IPS DF 6.9 (cell line): Measurements from ENCODE around the gene MGMT.

Source experiments
- DNase-seq: peaks from one replicate; pipeline ENCODE4 v3.0.0-alpha.2; 2013; ENCODE audit warnings: low read depth, low spot score
- H3K27ac ChIP-seq: one replicate; pipeline ENCODE4 v1.5.1; 2013; ENCODE audit warnings: low read length, control low read depth
- H3K27me3 ChIP-seq: 2 replicates; pipeline ENCODE4 v1.6.1; 2013; ENCODE audit warnings: mild to moderate bottlenecking, low read length; ENCODE audit not compliant: control insufficient read depth, insufficient read depth
- H3K36me3 ChIP-seq: 2 replicates; pipeline ENCODE4 v1.6.1; 2013; ENCODE audit warnings: low read length; ENCODE audit not compliant: control insufficient read depth, insufficient read depth
- H3K4me1 ChIP-seq: 2 replicates; pipeline ENCODE4 v1.6.1; 2013; ENCODE audit warnings: low read length; ENCODE audit not compliant: control insufficient read depth, insufficient read depth
- H3K4me3 ChIP-seq: 2 replicates; pipeline ENCODE4 v1.5.1; 2013; ENCODE audit warnings: mild to moderate bottlenecking, low read length
- H3K9me3 ChIP-seq: 2 replicates; pipeline ENCODE4 v1.6.1; 2013; ENCODE audit warnings: low read length, inconsistent platforms; ENCODE audit not compliant: control insufficient read depth, insufficient read depth
- WGBS: extraction: QIAGEN DNeasy Blood & Tissue Kit; methylation state at CpG from one replicate; pipeline ENCODE4 v1.1.7; 2013; ENCODE audit warnings: mixed read lengths, missing lambda C conversion rate; ENCODE audit not compliant: insufficient read length, insufficient coverage; 5-methylcytosine and 5-hydroxymethylcytosine counted together

MGMT gene

GRCh38 chr10:129741978-129742741 lies 275.1 kb downstream of the MGMT start:
- no CpG with 5 or more reads among the region's 19 CpGs for WGBS
- DNase-seq: no peak
- no peak overlapping the region for H3K27ac ChIP-seq
- H3K9me3 ChIP-seq: no peaks in the 10 kb centered on the region
- no peaks in the 10 kb centered on the region; the same call in 1 of the 2 replicates for H3K36me3 ChIP-seq
- H3K27me3 ChIP-seq: no peaks in the 10 kb centered on the region
- H3K4me1 ChIP-seq: no peaks in the 10 kb centered on the region
- no peak overlapping the region for H3K4me3 ChIP-seq

DNA sequence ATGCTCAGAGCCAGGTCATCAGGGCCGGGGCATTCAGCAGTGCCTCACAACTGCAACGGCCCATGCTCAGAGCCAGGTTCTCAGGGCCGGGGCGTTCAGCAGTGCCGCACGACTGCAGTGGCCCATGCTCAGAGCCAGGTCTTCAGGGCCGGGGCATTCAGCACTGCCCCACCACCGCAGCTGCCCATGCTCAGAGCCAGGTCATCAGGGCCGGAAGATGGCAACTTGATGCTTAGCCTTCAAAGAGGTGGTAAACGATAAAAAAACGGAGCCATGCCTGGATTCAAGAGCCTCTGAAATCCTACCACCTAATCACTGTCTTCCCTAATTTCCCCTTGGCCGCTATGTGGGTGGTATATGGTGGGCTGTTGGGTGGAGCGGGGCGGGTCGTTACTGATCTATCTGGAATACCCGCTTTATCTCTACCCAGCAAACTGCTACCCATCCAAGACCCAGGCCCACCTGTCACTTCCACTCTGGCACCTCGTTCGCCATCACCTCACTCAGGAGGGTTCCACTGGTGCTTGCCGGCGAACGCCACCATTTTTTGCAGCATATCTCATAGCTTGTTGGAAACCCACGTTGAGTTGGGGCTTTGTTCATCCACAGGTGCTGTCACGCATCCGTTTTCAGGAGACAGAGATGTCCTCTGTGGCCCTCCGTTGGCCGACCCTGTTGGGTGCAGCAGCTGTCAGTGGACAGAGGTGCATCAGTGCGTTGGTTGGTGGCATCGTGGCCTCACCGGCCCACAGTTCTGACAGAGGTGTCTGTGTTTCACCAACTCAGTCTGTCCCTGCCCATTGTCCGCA lies 275.9 kb downstream of the MGMT start:
- no CpG with 5 or more reads among the region's 30 CpGs for WGBS
- Histone ChIP-seq H3K36me3 (no peaks in the 10 kb centered on the region; the same call in 1 of the 2 replicates), H3K9me3 (no peaks in the 10 kb centered on the region), H3K27ac (no peak overlapping the region), H3K4me1 (no peaks in the 10 kb centered on the region), H3K27me3 (no peaks in the 10 kb centered on the region), H3K4me3 (no peak overlapping the region)
- DNase-seq: no peak

DNA sequence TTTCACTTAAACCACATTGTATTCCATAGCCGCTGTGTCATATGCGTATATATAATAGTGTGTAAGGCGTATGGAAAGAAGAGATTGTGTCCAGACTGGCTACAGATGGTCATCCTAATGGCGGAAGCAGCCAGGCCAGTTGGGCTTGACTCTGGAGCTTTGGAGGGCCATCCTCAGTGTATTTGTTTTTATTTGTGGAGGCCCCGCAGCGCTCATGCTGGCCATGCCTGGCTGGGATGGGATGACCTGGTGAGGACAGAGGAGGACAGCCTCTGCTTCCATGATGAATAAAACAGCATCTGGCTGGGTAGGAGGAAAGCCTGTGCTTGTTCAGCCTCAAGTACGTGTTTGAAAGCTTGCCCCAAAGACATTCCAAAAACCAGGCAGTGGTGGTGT lies 276.7 kb downstream of the MGMT start:
- no peaks in the 10 kb centered on the region for H3K9me3 ChIP-seq
- no peaks in the 10 kb centered on the region; the same call in 1 of the 2 replicates for H3K36me3 ChIP-seq
- no peak overlapping the region for H3K4me3 ChIP-seq
- no peaks in the 10 kb centered on the region for H3K27me3 ChIP-seq
- DNase-seq: no peak
- no CpG with 5 or more reads among the region's 7 CpGs for WGBS
- H3K27ac ChIP-seq: no peak overlapping the region
- no peaks in the 10 kb centered on the region for H3K4me1 ChIP-seq

DNA sequence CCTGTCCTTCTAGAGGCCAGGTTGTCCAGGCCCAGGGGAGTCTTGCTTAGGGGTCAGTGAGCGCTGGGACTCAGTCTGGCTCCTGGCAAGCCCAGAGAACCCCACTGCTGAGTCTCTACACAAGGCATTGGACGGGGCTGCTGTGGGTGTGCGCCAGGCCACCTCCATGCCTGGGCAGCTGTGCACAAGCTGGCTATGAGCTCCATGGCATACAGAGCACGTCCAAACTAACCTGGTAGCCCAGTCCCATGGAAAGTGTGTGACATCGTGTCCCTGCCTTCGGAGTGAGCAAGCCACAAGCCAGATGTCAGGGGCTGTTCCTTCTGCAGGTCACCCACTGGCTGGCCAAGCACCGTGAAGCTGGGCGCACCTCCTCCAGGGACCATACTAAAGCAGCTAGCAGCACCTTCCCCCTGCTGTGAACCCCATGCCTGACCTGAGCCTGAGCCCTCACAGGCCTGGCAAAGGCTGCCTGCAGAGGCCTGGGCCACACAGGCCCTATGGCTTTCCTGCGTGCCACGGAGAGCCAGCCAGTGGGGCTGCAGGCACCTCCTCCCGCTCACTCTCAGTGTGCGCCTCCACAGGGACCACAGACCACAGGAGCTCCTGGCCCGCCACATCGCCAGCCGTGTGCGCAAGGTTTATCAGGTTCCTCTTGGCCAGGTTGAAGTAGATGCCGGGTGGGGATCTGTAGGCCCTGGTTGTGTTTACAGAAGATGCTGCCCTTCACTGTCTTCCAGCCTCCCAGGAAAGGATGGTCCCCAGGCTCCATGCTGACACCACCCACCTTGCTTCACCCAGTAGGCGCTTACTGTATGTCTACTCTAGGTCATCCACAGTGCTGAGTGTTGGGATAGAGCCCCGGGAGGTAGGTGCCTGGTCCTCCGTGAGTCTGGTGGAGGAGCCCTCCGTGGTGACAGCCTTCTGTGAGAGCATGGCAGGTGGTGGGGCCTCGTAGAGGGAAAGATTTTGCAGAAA lies 277.4 kb downstream of the MGMT start:
- H3K36me3 ChIP-seq: no peaks in the 10 kb centered on the region; the same call in 1 of the 2 replicates
- no peaks in the 10 kb centered on the region for H3K9me3 ChIP-seq
- no CpG with 5 or more reads among the region's 22 CpGs for WGBS

GRCh38 chr10:129745186-129745750 lies 278.2 kb downstream of the MGMT start:
- Histone ChIP-seq H3K27me3 (no peaks in the 10 kb centered on the region), H3K4me3 (no peak overlapping the region), H3K4me1 (no peaks in the 10 kb centered on the region), H3K36me3 (no peaks in the 10 kb centered on the region; the same call in 1 of the 2 replicates), H3K9me3 (no peaks in the 10 kb centered on the region), H3K27ac (no peak overlapping the region)
- DNase-seq: no peak
- WGBS: no CpG with 5 or more reads among the region's 13 CpGs

More for the DNA sequence above, 277.4 kb downstream of the MGMT start:
- no peaks in the 10 kb centered on the region for H3K4me1 ChIP-seq
- DNase-seq: no peak
- no peaks in the 10 kb centered on the region for H3K27me3 ChIP-seq
- no peak overlapping the region for H3K4me3 ChIP-seq
- no peak overlapping the region for H3K27ac ChIP-seq

DNA sequence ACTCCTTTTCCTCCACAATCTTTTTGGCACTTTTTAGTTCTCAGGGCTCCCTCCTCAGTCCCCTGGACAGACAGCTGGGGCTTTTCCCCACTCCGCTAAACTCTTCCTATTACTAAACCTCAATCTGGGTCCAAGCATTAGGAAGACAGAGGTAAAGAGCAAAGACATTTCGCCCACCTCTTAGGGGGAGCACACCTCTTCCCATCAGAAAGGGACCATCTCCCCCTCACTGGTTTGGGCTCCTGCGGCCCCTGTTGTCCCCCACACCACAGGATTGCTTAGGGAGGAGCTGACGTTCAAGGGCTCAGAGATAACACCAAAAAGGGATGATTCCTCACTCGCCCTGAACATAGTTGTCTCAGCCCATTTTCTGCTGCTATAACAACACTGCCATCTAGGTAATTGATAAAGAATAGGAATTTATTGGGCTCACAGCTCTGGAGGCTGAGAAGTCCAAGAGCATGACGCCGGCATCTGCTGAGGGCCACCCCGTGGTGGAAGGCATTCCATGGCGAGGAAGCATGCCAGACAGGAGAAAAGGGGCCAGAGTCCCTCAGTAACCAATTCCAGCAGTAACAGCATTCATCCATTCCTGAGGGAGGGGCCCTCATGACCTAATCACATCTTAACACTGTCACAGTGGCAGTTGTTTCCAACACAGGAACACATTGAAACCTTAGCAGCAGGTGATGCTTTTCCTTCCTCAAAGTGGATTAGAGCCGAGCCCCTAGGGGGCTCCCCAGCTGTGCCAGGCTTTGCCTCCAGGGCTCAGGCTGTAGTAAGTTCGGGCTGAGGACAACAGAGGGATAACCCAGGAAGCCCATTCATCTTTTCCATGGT lies 287.4 kb downstream of the MGMT start:
- H3K9me3 ChIP-seq: no peaks in the 10 kb centered on the region; the same call in 1 of the 2 replicates
- no peak overlapping the region for H3K27ac ChIP-seq
- H3K4me3 ChIP-seq: no peak overlapping the region
- no peaks in the 10 kb centered on the region for H3K4me1 ChIP-seq
- no peaks in the 10 kb centered on the region; the same call in 1 of the 2 replicates for H3K36me3 ChIP-seq
- DNase-seq: no peak
- WGBS: no CpG with 5 or more reads among the region's 11 CpGs
- no peaks in the 10 kb centered on the region for H3K27me3 ChIP-seq

DNA sequence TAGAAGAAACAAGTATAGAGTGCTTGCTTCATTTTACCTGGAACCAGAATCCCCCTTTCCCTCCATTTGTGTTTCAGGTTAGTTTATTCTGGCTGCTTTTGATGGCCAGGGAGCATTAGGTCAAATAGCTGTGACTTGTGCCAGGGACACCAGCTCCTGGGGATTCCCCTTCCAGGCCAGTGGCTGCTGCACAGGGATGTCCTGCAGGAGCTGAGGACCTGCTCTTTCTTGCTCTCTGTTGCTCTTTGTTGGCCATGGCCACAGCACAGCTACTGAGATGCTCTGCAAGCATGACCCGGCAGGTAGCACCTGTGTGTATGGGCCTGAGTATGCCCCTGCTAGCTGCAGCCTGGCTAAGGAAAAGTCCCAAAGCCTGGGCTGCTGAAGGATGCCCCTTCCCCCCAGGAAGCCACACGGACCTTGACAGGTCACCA lies 288.1 kb downstream of the MGMT start:
- DNase-seq: no peak
- Histone ChIP-seq H3K4me1 (no peaks in the 10 kb centered on the region), H3K27ac (no peak overlapping the region), H3K4me3 (no peak overlapping the region), H3K9me3 (no peaks in the 10 kb centered on the region; the same call in 1 of the 2 replicates), H3K27me3 (no peaks in the 10 kb centered on the region), H3K36me3 (no peaks in the 10 kb centered on the region; the same call in 1 of the 2 replicates)
- WGBS: no CpG with 5 or more reads among the region's 2 CpGs

DNA sequence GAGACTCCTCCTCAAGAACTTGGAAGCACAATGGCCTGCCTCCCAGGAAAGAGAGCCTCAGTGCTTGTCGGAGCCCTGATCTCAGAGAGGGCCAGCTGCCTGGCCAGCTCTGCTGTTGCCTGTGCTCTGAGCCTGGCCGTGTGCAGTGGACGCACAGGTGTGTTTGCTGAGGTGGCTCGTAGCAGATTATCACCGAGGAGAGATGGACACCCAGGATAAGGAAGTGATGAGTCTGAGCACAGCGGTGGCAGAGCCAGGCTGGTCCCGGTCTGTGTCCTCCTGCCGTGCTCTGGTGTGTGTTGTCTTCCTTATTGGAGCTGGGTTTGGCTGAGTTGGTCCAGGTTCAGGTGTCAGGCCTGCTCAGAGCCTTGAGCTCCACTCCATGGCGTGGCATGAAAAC lies 288.6 kb downstream of the MGMT start:
- H3K27ac ChIP-seq: no peak overlapping the region
- H3K4me1 ChIP-seq: no peaks in the 10 kb centered on the region
- no CpG with 5 or more reads among the region's 9 CpGs for WGBS
- no peak overlapping the region for H3K4me3 ChIP-seq
- H3K9me3 ChIP-seq: no peaks in the 10 kb centered on the region; the same call in 1 of the 2 replicates
- DNase-seq: no peak
- no peaks in the 10 kb centered on the region; the same call in 1 of the 2 replicates for H3K36me3 ChIP-seq
- H3K27me3 ChIP-seq: no peaks in the 10 kb centered on the region
